Urinary bladder (tissue), 4 donors: ENCODE measurements around the gene CPXM2. TPM values are rescaled to one million over a fixed set of nuclear protein-coding genes. Genes with fewer than 3 reads are reported as not detected.

Experiments
- DNase-seq: peaks from one replicate; pipeline ENCODE4 v3.0.0-alpha.2; 2015; ENCODE audit errors: extremely low spot score
- H3K27ac ChIP-seq: one replicate; pipeline ENCODE4 v1.5.1; 2013; ENCODE audit warnings: low read depth, mild to moderate bottlenecking, moderate library complexity
- H3K36me3 ChIP-seq: one replicate; pipeline ENCODE4 v1.6.1; 2013; ENCODE audit warnings: mild to moderate bottlenecking, moderate library complexity; ENCODE audit not compliant: insufficient read depth
- H3K4me1 ChIP-seq: one replicate; pipeline ENCODE4 v1.6.1; 2013; ENCODE audit warnings: mild to moderate bottlenecking, moderate library complexity; ENCODE audit not compliant: insufficient read depth
- H3K4me3 ChIP-seq: one replicate; pipeline ENCODE4 v1.5.1; 2013; ENCODE audit warnings: low read depth, low read length
- WGBS: extraction: QIAGEN DNeasy Blood & Tissue Kit; methylation state at CpG from one replicate; pipeline ENCODE4 v1.1.7; 2013; 5-methylcytosine and 5-hydroxymethylcytosine counted together
- polyA plus RNA-seq: library from polyadenylated mRNA; stranded (reverse); fragments of 200-250 nt; gene quantifications from one replicate; pipeline ENCODE4 v1.2.3, GENCODE V29; 2013
- total RNA-seq: library from RNA; depleted of rRNA; stranded (reverse); fragments of >200 nt; gene quantifications from one replicate; pipeline ENCODE4 v1.2.3, GENCODE V29; 2014
- donor health status: healthy with polysubstance abuse.
- donor health status: healthy.

Gene CPXM2
- total and polyA plus RNA-seq, 2 donors: 12.3 to 48.1 TPM

DNA sequence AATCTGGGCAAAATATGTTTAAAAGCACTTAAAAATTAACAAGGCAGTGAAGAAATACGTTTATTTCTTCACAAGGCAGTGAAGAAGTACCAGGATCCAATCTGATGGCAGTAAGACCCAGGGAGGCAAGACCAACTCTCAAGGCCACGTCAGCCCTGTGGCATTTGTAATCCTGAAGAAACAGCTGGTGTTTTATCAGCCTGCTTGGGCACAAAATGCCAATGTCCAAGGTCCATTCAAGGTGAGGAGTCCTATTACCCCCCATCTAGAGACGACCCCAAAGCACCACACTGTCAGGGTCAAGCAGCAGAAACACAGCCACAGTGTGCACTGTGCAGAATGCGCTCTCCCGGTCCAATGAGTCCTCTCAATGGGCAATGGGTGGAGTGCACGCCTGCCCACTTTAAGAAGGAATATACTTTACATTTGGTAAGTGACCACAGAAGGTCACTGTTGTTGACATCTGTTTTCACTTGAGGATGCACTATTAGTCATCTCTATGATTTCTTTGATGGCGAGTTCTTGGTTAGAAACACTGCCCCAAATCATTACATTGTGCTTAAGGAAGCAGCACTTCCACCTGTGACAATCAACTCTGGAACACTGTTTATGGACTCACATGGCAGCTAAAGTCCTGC lies 12.8 kb downstream of the CPXM2 start:
- no peaks in the 10 kb centered on the region for H3K4me1 ChIP-seq
- H3K36me3 ChIP-seq: no peaks in the 10 kb centered on the region
- no peak overlapping the region for H3K27ac ChIP-seq
- DNase-seq: no peak
- 72% methylated on average over 7 of the region's 7 CpGs for WGBS
- H3K4me3 ChIP-seq: no peak overlapping the region

DNA sequence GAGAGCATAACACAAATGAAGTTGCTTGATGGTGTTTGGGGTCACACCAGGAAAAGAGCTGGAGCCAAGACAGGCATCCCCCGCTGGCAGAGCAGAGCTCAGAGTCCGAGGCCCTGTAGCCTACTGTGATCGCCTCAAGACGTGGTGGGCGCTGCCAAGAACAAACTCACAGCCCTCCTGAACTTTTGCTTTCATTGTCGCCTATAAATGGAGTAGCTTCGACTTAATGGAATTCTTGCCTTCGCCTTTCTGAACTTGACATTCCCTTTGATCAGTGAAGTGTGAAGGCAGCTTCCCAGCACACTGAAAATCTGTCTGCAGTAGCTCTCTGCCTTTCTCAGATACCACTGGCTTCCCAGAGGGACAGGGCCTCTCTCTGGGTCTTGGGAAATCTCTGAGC lies 21.3 kb downstream of the CPXM2 start:
- 41% methylated on average over 8 of the region's 8 CpGs for whole genome bisulfite sequencing
- H3K4me1 ChIP-seq: no peaks in the 10 kb centered on the region
- no peak overlapping the region for H3K27ac ChIP-seq

DNA sequence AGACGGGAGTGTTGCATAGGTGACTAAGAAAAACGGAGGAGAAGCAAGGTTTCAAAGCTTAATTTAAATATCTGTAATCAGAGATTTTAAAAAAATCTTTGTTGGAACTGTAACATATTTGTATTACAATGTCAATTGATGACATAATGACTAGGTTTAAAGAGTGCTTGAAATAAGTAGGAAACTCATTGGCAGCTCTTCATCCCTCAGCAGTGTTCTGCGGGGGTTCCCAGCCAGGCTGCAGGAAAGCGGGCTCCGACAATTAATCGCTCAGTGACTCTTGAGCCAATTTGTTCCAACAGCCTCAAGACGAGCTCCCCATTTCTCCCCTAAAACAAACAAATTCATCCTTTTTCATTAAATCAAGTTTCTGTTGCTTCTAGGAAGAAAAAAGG lies 22.6 kb downstream of the CPXM2 start:
- Histone ChIP-seq H3K4me3 (no peak overlapping the region), H3K36me3 (no peaks in the 10 kb centered on the region), H3K4me1 (no peaks in the 10 kb centered on the region), H3K27ac (no peak overlapping the region)
- no peak for DNase-seq
- WGBS: 79% methylated on average over 7 of the region's 7 CpGs

More for the DNA sequence above, 21.3 kb downstream of the CPXM2 start:
- DNase-seq: no peak
- Histone ChIP-seq H3K36me3 (no peaks in the 10 kb centered on the region), H3K4me3 (no peak overlapping the region)

DNA sequence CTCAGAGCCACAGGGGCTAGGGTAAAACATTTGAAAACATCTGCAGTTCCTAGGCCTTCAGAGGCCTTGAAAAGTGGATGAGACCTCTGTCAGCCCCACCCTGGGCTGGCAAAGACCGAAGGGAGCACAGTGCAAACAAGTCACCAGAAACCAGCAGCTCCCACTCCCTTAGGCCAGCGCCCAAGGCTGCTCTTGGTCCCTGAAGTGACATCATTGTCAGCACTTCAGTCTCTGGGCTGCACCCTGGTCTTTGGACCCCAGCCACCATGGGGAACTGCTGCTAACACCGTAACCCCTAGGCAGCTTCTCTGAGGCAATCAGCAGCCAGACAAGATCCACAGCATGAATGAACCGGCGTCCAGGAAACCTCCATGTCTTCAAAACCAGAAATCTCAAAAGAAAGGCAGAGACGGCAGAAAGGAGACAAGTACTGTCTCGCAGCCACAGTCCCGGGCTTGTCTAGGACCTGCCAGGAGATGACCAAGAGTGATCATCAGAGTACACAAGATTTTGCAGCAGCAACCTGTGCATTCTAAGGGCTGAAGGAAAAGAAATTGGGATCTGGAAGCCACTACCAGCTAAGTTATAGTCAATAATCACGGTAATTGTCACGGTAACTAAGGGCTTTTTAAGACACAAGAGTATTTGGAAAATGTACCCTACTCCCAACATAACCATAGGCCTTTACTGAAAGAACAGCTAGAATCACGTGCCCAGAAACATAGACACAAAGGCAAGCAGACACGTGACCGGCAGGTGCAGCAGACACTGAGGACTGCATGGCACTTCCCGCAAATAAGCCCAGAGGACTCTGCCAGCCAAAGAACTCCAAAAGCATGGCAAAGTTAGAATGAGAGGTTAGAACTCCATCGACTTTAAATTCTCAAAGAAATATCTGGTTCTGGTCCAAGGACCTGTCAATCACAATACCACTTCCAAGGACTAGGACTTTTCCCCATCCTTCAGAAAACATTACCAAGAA lies 23.3 kb downstream of the CPXM2 start:
- no peaks in the 10 kb centered on the region for H3K4me1 ChIP-seq
- H3K4me3 ChIP-seq: no peak overlapping the region
- no peaks in the 10 kb centered on the region for H3K36me3 ChIP-seq
- DNase-seq: no peak
- H3K27ac ChIP-seq: no peak overlapping the region
- WGBS: 77% methylated on average over 15 of the region's 15 CpGs

GRCh38 chr10:123865880-123866279 lies 25.7 kb downstream of the CPXM2 start:
- no peak overlapping the region for H3K27ac ChIP-seq
- no peaks in the 10 kb centered on the region for H3K36me3 ChIP-seq
- no peak overlapping the region for H3K4me3 ChIP-seq
- no peak for DNase-seq
- 56% methylated on average over 6 of the region's 6 CpGs for WGBS
- no peaks in the 10 kb centered on the region for H3K4me1 ChIP-seq

DNA sequence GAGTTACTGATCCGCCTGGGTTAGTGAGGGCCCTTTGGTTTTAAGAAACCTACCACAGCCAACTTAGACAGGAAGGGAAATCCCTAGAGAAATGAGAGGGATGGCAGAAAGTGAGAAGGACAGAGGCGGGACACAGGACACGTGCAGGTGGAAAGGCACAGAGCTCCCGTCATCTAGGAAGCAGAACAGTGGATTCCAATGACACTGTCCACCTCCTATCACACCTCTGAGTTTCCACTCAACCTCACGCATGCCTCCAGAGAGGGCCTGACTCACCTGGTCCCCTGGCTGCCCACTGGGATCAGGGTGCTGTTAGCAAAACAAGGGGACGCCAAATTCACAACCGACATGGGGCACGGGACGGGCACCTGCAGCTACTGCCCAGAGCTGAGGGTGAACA lies 26.3 kb downstream of the CPXM2 start:
- H3K4me1 ChIP-seq: no peaks in the 10 kb centered on the region
- H3K4me3 ChIP-seq: no peak overlapping the region
- H3K27ac ChIP-seq: no peak overlapping the region
- no peak for DNase-seq
- WGBS: 75% methylated on average over 9 of the region's 9 CpGs
- no peaks in the 10 kb centered on the region for H3K36me3 ChIP-seq

GRCh38 chr10:123864923-123865322 lies 26.7 kb downstream of the CPXM2 start:
- 51% methylated on average over 9 of the region's 9 CpGs for WGBS
- Histone ChIP-seq H3K4me1 (no peaks in the 10 kb centered on the region), H3K36me3 (no peaks in the 10 kb centered on the region), H3K27ac (no peak overlapping the region), H3K4me3 (no peak overlapping the region)
- DNase-seq: no peak

GRCh38 chr10:123863721-123864482 lies 27.7 kb downstream of the CPXM2 start:
- no peaks in the 10 kb centered on the region for H3K36me3 ChIP-seq
- no peaks in the 10 kb centered on the region for H3K4me1 ChIP-seq
- no peak overlapping the region for H3K27ac ChIP-seq
- 72% methylated on average over 12 of the region's 12 CpGs for WGBS
- no peak overlapping the region for H3K4me3 ChIP-seq
- DNase-seq: no peak

DNA sequence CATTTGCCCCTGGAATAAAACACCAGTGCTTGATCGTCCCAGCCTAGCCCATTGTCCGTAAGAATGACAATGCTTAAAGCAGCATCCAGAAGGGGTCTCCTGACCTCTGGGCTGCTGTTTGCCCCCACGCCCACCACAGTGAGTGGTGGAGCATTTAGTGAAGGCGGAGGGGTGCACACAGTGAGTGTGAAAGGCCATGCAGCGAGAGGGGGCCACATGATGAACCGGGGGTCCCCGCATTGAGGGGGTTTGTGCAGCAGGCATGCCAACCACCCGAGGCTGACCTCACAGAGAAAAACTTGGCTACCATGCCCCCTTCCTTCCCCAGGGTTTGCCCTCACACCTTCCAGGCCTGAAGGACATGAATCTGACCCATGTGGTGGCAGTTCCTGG lies 28.4 kb downstream of the CPXM2 start:
- H3K4me3 ChIP-seq: no peak overlapping the region
- no peaks in the 10 kb centered on the region for H3K36me3 ChIP-seq
- no peak overlapping the region for H3K27ac ChIP-seq
- no peaks in the 10 kb centered on the region for H3K4me1 ChIP-seq
- no peak for DNase-seq
- WGBS: 78% methylated on average over 8 of the region's 8 CpGs

GRCh38 chr10:123862421-123863182 lies 29.0 kb downstream of the CPXM2 start:
- Histone ChIP-seq H3K4me1 (no peaks in the 10 kb centered on the region), H3K36me3 (no peaks in the 10 kb centered on the region), H3K27ac (no peak overlapping the region), H3K4me3 (no peak overlapping the region)
- WGBS: 81% methylated on average over 9 of the region's 9 CpGs
- no peak for DNase-seq

GRCh38 chr10:123860856-123861255 lies 30.8 kb downstream of the CPXM2 start:
- WGBS: 80% methylated on average over 7 of the region's 7 CpGs
- Histone ChIP-seq H3K4me1 (no peaks in the 10 kb centered on the region), H3K27ac (no peak overlapping the region), H3K4me3 (no peak overlapping the region), H3K36me3 (no peaks in the 10 kb centered on the region)
- no peak for DNase-seq

- WGBS: 92% methylated on average over 5 of the region's 5 CpGs
- no peaks in the 10 kb centered on the region for H3K36me3 ChIP-seq
- no peak overlapping the region for H3K4me3 ChIP-seq
- no peak for DNase-seq
- no peaks in the 10 kb centered on the region for H3K4me1 ChIP-seq
- no peak overlapping the region for H3K27ac ChIP-seq
These were observed 31.4 kb downstream of the CPXM2 start for GRCh38 chr10:123860209-123860608.

- no peaks in the 10 kb centered on the region for H3K36me3 ChIP-seq
- WGBS: 77% methylated on average over 10 of the region's 10 CpGs
- DNase-seq: no peak
- H3K27ac ChIP-seq: no peak overlapping the region
- H3K4me3 ChIP-seq: no peak overlapping the region
- H3K4me1 ChIP-seq: no peaks in the 10 kb centered on the region
These were observed 32.0 kb downstream of the CPXM2 start for GRCh38 chr10:123859653-123860050.
